Breast epithelium (tissue), 3 donors: ENCODE data around the gene OSBPL9.

Experiments used
- POLR2A ChIP-seq: fragments of 450-650 bp; IDR thresholded peaks from one replicate; pipeline ENCODE4 v1.6.1; 2016; ENCODE audit warnings: antibody characterized with exemption, mild to moderate bottlenecking, moderate library complexity
- POLR2AphosphoS5 ChIP-seq, 3 donors: sonication (generic); formaldehyde crosslinking; IDR thresholded peaks; one replicate each; pipeline ENCODE4 v1.6.1; 2017; ENCODE audit warnings: antibody characterized with exemption in 3 of 3
- TF ChIP-seq, protein P1 (sequence below), 3 donors: fragments of 450-650 bp; IDR thresholded peaks; one replicate each; pipeline ENCODE4 v1.5.1; 2016 to 2017; ENCODE audit warnings: antibody characterized with exemption in 3 of 3, mild to moderate bottlenecking in 3 of 3, moderate library complexity in 3 of 3

DNA sequence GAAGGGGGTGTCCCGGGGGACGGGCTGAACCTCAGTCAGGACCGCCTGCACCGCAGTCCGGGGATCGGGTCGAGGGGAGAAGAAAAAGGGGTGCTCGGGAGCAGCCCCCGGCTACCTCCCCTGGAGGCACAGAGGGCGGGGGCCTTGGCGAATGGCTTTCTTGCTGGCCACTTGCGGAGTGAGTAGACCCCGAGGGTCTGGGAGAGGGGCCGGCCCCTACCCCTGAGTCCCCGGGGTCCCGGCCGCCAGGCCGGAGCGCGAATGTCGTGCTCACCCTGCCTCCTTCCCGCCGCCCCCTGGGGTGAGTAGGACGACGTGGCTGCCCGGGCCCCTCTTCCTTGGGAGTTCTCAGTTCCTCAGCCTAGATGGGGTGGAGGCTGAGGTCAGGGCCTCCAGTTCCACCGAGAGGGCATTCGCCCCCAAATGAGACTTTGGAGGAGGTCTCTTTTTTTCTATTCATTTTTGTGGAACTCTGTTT is 113.0 kb downstream of the OSBPL9 start:
- TF ChIP-seq POLR2AphosphoS5 (IDR thresholded peaks at IDR 0.05) (no peak), POLR2A (no peak)
- TF ChIP-seq, protein P1, sequence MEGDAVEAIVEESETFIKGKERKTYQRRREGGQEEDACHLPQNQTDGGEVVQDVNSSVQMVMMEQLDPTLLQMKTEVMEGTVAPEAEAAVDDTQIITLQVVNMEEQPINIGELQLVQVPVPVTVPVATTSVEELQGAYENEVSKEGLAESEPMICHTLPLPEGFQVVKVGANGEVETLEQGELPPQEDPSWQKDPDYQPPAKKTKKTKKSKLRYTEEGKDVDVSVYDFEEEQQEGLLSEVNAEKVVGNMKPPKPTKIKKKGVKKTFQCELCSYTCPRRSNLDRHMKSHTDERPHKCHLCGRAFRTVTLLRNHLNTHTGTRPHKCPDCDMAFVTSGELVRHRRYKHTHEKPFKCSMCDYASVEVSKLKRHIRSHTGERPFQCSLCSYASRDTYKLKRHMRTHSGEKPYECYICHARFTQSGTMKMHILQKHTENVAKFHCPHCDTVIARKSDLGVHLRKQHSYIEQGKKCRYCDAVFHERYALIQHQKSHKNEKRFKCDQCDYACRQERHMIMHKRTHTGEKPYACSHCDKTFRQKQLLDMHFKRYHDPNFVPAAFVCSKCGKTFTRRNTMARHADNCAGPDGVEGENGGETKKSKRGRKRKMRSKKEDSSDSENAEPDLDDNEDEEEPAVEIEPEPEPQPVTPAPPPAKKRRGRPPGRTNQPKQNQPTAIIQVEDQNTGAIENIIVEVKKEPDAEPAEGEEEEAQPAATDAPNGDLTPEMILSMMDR (IDR thresholded peaks at IDR 0.05): no peak
